ENCODE data around the gene THRB.

Gene THRB

DNA sequence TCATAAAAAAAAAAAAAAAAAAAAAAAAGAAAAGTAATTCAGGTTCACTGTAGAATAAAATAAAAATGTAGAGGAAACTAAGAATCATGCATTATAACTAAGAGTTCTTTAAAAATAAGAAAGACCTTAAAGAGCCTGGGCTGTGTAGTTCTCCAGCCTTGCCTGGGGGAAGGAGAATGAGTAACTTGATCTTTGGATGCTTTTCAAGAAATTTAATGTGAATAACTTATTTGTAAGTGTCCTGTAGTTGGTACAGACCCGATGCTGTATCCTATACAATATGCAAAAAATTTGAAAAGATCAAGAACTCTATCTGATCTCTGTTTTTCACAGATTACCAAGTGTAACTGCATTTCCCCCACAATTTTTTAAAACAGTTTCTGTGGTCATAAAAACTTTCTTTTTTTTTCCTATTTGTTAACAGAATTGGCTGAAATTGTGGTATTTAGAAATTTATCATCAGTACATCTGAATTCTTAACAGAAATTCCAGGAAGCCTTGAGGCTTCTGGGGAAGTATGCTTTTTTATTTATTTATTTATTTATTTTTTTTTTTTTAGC lies 195.3 kb downstream of the THRB start:
- DNase-seq = no peak

DNA sequence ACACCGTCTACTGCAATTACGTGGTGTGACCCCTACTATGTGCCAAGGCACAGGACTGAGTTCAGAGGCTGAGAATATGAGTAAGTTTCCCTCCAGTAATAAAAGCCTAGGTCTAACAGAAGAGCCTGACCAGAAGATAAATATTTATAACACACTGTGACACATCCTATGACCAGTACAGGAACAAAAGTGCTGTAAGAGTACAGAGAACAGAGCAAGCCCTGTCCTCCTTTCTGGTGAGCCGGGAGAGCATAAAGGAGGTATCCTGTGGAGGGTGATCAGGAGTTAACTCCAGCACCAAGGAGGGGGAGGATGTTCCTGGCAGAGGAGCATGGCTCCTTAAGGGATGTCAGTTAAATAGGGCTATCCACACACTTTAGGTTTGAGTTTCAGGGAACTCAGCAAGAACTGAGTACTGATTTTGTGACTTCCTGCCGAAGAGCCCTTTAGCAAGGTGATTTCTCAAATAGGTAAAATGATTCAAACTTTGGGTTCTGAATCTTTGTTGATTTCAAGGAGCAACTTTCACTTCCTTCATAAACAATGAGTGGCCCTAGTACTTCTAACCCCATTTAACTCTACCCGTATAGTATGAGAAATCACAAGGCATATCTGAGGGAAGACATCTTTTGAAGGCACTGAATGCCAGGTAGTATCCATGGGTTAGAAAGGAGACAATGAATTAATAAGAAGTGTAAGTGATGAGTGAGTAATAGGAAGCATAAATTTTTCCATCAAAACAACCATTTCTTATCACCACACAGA lies 198.0 kb downstream of the THRB start:
- DNase-seq = no peak

DNA sequence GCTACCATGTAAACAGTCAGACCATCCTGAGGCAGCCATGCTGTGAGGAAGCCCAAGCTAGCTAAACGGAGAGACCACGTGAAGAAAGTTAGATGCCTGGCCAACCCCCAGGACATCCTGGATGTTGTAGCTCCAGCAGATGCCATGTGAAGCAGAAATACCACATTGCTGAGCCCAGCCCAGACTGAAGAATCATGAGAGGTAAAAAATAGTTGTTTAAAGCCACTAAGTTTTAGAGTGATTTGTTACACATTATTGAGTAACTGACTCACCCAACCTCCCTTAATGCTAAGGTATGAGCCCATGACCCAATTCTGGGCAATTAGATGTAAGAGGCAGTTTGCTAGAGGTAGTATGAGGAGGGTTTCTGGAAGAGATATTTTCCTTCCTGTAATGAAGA lies 200.5 kb downstream of the THRB start:
- DNase-seq = no peak

DNA sequence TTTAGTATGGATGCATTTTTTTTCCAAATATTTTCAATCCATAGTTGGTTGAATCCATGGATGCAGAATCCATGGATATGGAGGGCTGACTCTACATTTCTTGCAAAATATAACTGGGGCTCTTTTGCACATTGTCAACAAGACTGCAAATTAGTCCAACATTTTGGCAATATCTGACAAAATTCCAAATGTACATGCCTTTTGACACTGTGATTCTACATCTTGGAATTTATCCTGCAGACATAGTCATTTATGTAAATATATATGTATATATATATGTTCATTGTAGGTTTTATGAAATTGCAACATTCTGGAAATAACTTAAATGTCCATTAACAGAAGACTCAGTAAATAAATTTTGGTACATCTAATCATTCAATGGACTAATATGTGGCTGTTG lies 203.0 kb downstream of the THRB start:
- no peak for DNase-seq

DNA sequence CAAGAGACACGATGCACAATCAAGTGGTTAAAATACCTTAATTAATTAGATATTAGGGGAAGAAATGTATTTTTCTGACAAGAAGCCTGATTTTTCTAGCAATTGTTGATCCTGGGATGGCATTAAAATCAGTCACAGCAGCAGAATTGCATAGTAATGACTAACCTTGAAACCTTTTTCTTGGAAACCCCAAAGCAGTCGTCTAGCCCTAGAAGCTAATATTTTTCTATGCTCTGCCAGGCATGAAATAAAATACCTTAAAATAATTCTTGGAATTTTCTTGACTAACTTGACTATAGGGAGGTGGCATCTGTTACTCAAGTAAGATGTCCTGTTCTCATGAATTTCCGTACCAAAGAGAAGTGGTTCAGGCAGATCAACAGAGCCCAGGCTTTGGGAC lies 204.1 kb downstream of the THRB start:
- DNase-seq = no peak

DNA sequence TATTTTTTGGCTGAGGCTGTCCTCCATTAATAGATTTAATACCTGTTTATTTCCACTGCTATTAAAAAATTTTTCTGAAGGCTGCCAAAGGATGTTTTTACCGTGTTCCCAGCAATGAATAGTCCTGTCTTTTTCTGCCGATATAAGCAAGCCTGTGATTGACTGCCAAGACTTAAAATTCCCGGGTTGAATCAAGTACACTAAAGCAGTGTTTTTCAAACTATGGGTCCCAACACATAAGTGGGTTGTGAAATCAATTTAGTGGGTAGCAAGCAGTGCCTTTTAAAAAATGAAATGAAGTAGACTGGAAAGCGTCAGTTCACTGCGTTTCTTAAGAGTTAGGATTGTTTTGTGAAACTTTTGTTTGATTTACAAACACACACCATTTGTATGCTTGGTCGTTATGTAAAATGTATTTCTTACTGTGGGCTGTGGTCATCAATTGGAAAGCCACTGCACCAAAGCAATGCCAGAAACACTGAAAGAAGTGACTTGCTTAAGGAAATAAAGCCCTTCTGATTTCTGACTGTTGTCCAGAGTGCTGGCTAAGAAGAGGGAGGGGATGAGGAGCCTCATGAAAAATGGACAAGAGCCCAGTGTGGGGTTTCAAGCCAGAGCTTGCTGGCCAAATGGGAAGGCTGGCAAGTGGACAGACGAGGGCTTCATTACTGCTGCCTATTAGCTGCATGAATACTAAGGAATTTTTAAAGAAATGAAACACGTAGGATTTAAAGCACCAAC lies 206.0 kb downstream of the THRB start:
- DNase-seq = no peak

DNA sequence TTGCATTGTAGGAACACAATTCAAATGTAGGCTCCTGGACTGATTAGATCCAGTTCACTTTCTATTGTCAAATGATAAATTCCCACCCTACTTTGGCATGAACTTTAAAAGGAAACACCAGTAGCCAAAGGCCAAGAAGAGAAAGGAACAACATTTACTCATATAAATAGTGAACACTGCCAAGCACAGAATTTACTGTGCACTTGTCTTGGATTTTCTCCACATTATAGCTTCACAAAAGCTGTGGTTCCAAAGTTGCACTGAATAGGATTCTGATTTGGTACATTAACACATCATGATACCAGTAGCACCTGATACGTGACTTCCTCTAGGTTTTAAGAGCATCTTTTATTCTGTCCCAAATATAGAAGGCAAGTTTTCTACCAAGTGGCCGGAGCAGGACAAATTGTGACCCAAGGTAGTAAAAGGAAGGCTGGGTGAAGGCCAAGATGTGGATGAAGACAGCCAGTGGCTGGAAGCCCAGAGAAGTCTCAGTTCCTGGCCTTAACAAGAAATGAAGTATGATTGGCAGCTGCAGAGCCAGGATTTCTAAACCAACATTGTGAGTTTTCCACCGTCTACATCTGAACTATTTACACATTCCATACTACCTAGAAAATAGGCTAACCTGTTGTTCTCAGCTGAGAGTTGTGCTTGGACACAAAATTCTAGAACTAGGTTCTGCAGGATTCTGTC lies 206.7 kb downstream of the THRB start:
- no peak for DNase-seq

DNA sequence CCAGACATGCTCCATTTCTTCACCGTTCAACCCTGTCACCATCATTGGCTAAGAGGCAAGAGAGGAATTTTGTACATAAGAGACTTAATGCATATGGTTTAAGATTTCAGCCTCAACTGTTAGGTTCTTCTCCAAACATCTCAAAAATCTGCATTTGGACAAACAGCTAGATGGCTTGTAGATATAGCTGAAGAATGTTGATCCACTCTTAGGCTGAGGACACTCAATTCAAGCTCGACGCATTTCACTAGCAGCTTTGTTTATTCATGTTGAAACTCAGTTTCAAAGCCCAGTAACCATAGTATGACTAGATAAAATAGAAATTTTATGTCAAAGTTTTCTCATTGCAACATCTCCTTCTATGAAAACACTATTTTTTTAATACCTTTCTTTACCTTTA lies 208.2 kb downstream of the THRB start:
- no peak for DNase-seq

DNA sequence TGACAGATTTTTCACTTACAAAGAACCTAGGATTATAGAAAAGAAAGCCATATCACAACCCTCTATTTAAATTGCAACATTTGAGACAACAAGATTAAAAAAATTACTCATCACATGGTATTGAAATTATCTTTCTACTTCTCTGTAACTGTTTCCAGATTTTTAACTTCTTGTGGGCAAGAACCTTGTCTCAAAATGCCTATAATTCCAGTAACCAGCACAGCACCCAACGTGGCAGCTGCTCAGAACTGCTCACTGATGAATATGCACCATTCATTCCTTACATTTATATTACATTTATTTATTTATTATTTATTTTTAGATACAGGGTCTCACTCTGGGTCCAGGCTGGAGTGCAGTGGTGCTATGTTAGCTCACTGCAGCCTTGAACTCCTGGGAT lies 216.1 kb downstream of the THRB start:
- DNase-seq = no peak

DNA sequence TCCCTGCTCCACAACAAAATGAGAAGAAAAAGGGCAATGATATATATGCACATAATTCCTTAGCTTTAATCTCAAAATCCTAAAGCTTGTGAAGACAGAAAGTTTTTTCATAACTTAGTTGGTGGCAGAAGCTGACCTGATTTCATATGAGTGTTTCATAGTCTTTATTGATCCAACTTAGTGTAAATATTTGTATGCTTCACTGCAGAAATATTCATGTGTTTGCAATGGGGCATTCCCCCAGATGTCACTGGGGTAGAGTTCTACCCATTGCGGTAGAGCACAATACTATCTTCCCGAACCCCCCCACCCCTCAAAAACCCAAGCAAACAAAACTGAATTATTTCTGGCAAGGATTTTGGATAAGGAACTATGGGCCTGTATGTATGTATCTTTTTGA lies 221.2 kb downstream of the THRB start:
- no peak for DNase-seq

DNA sequence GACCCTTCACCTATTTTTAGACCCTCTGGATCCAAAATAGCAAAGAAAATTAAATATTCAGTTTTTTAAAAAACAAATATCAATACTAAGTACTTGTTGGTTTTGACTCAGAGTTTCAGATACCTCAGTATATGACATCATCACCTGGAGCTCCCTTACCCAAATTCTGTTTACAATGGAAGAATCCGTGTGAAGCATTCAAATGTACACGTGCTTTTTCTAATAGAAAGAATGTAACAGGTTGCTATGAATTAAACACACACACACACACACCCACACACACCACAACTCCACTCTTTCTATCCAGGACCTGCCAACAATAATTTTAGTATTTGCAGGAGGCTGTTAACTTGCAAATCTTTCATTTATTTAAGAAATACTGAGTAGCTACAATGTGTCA lies 221.8 kb downstream of the THRB start:
- DNase-seq = no peak

DNA sequence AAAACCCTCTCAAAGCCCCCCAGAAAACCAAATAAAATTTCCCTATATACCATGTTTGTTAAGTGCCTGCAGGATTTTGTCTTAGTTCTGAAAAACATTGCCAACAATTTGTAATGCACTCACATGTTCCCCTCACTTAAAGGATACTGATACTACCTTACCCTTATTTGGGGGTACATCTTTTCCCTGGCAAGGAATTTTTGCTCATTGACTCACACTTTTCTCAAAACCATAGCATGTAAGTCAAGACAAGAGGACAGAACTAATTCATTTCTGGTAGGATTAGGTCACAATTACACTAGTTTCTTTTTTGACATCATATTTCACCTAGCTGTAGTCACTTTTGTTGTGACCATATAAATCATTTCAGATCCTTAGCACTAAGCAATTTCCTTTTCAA lies 222.2 kb downstream of the THRB start:
- DNase-seq = no peak

DNA sequence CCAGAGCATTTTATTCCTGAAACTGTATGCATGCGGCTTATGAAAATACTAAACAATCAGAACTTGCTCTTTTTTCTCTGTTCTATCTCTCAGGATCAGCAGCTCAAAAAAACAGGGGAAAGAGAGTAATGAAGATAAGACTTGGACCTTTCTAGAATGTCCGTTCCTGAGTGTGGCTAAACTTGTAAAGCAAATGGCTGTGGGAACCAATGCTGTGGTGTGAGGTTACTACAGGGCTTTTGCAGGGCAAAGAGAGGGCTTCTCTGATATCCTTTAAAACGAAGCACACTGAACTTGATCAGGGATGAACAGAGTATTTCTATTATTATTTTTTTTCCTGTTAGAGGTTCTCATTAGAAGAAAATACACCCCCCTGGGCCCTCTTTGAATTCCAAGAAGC lies 223.4 kb downstream of the THRB start:
- DNase-seq = no peak

DNA sequence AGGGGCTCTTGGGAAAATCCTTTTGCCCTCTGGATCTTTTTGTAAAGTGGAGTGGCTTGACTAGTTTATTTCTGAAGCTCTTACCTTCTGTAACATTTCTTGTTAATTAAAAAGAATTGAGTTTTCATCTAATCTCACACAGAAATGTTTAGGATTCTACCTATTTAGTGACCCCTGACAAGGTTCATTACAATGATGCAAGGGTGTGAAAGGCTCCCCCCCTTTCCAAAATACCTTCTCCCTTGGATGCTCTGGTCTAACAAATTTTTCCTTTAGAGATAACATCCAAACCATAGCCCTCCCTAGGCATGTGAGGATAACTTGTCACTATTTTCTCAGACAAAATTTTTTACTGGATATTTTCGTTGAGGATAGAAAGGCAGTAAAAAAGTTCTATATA lies 223.9 kb downstream of the THRB start:
- DNase-seq = no peak

DNA sequence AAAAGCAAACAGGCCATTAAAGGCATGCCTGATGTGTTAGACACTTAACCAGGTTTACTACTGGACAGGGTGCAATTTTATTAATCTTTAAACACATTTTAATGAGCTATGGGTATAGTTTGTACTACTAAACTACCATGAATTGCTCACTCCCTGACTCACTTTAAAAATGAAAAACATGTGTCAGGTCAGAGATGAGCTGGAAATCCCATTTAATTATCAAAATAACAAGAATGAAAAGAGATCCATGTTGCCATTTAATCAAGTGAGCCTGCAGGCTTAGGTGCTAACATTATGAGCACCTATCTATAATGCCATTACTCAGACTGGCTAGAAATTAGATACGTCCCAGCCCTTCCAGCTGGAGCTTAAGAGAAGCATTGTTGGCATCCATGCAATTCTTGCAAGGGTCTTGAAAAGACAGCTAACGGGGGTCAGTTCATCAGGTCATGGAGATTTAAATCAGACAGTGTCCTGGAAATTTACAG lies 224.4 kb downstream of the THRB start:
- no peak for DNase-seq

DNA sequence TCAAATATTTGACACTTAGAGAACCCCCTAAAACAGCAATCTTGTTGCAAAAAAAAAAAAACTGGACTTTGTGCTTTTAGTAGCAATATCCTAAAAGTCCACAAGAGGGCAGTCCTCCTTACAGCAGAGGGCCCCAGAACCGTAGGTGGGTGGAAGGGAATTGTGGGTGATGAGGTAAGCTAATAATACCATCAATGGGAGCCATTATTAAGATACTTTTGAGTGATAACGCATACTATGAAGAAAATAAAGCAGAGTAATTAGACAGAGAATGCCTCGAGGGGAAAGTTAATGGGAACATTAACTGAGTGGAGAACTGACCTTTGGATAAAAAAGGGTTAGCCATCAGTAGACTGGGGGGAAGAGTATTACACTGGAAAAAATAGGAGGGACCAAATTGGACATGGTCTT lies 229.9 kb downstream of the THRB start:
- DNase-seq = no peak

DNA sequence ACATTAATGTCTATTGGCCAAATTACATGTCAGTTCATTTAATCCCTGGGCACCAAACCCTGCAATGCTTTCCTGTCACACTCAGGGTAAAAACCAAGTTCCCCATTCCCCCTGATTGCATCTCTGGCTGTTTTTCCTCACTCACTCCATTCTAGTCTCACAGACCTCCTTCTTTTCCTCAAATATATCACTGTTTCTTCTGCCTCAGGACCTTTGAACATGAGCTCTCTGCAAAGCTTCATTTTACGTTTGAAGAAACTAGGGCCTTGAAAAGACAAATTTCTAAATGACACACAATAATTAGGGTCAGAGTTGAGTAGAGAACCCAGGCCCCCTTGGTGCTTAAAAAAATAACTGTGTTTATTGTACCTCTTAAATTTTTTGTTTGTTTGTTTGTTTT lies 230.6 kb downstream of the THRB start:
- DNase-seq = no peak

DNA sequence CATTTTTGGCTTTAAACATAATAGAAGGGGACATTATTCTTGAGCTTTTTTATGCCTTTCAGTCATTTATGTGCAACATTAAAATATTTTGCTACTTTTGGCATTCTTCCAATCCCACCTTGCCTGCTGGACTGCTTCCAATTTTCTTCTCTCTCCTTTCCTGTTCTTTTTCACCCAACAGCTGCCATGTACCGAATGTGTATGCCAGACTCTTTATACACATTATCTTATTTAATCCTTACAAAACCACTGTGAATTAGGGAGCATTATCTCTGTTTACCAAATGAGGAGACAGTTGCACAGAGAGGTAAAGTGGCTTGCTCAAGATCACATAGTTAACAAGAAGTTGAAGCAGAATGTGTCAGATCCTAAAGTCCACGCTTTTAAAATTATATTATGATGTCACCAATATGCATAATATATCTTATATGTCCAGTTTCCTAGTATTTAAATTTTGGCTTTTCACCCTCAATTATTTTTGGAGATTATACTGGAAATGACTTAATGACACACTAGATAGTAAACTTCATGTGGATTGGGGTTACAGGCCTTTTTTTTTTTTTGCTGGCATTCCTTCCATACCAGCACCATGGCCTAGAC lies 231.5 kb downstream of the THRB start:
- DNase-seq = no peak

DNA sequence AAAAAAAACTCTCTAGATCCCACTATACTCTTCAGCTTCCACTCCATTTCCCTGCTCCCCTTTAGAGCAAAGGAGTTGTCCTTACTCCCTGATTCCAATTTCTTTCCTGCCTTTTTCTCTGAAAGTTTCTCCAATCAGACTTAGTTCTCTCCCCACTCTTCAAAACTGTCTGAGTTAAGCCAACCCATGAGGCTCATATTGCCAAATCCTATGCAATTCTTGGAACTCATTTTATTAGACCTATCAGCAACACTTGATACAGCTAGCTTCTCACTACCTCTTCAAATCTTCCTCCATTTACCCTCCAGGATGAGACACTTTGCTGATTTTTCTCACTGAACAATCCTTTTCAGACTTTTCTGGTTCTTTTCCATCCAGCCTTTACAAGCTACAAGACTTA lies 233.1 kb downstream of the THRB start:
- no peak for DNase-seq

DNA sequence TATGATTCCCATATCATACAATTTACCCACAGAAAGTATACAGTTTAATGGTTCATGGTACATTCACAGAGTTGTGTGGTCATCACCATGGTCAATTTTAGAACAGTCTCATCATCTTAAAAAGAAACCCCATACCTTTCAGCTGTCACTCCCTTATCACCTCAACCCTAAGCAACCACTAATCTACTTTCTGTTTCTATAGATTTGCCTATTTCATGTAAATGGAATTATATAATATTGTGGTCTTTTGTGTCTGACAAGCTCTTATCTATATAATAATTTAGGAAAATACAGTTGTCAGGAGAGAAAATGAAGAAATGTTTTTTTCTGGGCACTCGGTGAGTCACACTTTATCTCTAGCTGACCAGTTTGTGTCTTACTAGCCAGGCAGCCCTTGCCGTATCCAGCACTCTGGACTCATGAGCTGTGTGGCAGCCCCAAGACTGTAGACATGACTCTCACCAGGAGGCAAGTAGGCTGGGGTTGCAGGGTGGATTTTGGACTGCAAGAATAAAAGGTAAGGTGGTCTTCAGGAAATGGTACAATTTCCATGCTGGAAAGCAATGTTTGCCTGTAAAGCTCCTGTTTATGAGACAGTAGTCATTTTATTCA lies 234.6 kb downstream of the THRB start:
- DNase-seq = no peak

DNA sequence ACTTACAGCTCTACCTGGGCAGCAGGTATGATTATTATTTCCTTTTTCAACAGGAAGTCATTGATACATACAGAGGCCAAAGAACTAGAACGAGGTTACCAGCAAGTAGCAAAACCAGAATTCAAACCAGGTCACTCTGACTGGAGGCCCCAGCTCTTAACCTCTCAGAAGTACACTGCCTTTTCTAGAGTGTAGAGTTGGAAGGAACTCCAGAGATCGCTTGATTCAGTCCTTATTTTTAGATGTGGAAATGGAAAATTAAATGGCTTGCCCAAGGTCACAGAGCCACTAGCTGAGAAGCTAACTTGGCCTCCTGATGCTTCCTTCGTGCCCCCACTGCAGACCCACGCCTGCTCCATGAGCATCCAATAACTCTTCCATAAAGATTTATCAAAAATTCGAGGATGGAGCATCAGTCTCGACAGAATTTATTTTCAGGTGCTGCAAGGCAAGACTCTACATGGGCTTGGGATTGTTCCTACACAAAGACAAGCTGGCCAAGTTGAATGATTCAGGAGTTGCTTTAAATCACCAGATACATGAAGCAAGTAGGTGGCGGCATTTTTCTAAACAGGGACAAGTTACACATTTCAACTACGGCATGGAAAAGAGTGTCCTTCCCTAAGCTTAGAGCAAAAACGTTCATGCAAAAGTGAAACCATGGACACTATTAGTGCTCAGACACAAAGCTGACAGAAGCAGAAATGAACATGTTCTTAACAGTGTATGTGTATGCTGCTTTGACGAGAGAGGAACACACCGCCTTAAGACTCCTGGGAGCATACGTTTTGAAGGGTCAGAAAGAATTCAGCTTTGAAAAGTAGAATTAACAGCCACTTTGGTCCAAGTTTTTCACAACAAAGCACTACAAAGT lies 235.7 kb downstream of the THRB start:
- DNase-seq = no peak

DNA sequence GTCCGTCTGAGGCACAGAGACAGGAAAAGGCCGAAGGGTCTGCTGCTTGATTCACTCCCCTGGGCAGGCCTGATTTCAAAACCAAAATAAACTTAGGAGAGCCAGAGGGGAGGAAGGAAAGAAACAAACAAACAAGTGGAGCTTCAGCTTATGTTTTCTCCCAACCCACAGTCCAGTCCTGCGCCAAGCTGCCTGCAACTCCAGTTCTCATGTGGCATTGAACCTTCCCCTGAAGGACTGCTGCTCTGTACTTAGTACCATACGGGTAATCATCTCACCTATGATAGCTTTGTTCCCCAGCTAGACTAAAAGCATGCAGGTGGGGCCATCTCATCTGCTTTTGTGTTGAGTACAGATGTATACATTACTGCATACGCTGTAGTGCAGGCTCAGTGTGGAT lies 236.4 kb downstream of the THRB start:
- DNase-seq = no peak
